ENCODE results near the gene USP24.

The USP24 gene

GRCh38 chr1:55147524-55147923 lies 67.6 kb downstream of the USP24 start:
- H3K79me2 ChIP-seq (ENCODE audit: insufficient read depth, low read length), result no peaks in the 10 kb centered on the region
- TF ChIP-seq EZH2phosphoT487 (IDR thresholded peaks at IDR 0.05; ENCODE audit: borderline replicate concordance) (no peak), CTCF (conservative IDR thresholded peaks at IDR 0.05; ENCODE audit: low read length) (no peak)
- H3K27me3 ChIP-seq (ENCODE audit: insufficient read depth, low read length, poor library complexity, severe bottlenecking), result no peaks in the 10 kb centered on the region
- H3K9ac ChIP-seq (ENCODE audit: low read depth, low read length, poor library complexity, severe bottlenecking), result no peak overlapping the region
- peaks cover 4% of the 10 kb centered on the region for H4K20me1 ChIP-seq (ENCODE audit: insufficient read depth, low read length, poor library complexity, severe bottlenecking)
- no peaks in the 10 kb centered on the region for H3K9me2 ChIP-seq (replicated peaks; ENCODE audit: low read depth, low read length)
- no peak overlapping the region for H2AFZ ChIP-seq (ENCODE audit: low read length)
- H3K4me1 ChIP-seq (ENCODE audit: insufficient read depth, low read length, poor library complexity, severe bottlenecking), result no peaks in the 10 kb centered on the region
- H3K4me2 ChIP-seq (ENCODE audit: low read depth, low read length, poor library complexity, severe bottlenecking), result no peak overlapping the region
- H3K4me3 ChIP-seq (ENCODE audit: low read length, poor library complexity, severe bottlenecking), result no peak overlapping the region
- no peaks in the 10 kb centered on the region for H3K9me3 ChIP-seq (ENCODE audit: insufficient read depth, low read depth, low read length)
- H3K36me3 ChIP-seq (ENCODE audit: insufficient read depth, low read length), result peaks cover 96% of the 10 kb centered on the region
- H3F3A ChIP-seq (ENCODE audit: low read depth), result no peaks in the 10 kb centered on the region; the same call in 1 of the 2 replicates

GRCh38 chr1:55146781-55147180 lies 68.4 kb downstream of the USP24 start:
- Histone ChIP-seq H3K9me2 (replicated peaks; ENCODE audit: low read depth, low read length) (no peaks in the 10 kb centered on the region), H3K4me1 (ENCODE audit: insufficient read depth, low read length, poor library complexity, severe bottlenecking) (no peaks in the 10 kb centered on the region), H3K4me3 (ENCODE audit: low read length, poor library complexity, severe bottlenecking) (no peak overlapping the region), H2AFZ (ENCODE audit: low read length) (no peak overlapping the region), H3K79me2 (ENCODE audit: insufficient read depth, low read length) (no peaks in the 10 kb centered on the region), H4K20me1 (ENCODE audit: insufficient read depth, low read length, poor library complexity, severe bottlenecking) (peaks cover 4% of the 10 kb centered on the region), H3K9me3 (ENCODE audit: insufficient read depth, low read depth, low read length) (no peaks in the 10 kb centered on the region), H3F3A (ENCODE audit: low read depth) (no peaks in the 10 kb centered on the region; the same call in 1 of the 2 replicates), H3K36me3 (ENCODE audit: insufficient read depth, low read length) (peaks cover 95% of the 10 kb centered on the region), H3K27me3 (ENCODE audit: insufficient read depth, low read length, poor library complexity, severe bottlenecking) (no peaks in the 10 kb centered on the region), H3K9ac (ENCODE audit: low read depth, low read length, poor library complexity, severe bottlenecking) (no peak overlapping the region), H3K4me2 (ENCODE audit: low read depth, low read length, poor library complexity, severe bottlenecking) (no peak overlapping the region)
- TF ChIP-seq EZH2phosphoT487 (IDR thresholded peaks at IDR 0.05; ENCODE audit: borderline replicate concordance) (no peak), CTCF (conservative IDR thresholded peaks at IDR 0.05; ENCODE audit: low read length) (no peak)

DNA sequence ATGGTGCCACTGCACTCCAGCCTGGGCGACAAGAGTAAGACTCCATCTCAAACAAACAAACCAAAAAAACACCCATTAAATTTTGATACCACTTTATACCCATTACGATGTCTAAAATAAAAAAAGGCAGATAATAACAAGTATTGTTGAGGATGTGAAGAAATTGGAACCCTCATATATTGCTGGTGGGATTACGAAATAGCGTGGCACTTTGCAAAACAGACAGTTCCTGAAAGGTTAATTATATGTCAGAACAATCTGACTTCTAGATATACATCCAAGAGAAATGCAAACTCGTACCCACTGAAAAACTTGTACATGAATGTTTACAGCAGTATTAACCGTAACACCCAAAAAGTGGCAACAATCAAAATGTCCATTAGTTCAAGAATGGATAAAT lies 70.3 kb downstream of the USP24 start:
- Histone ChIP-seq H3K27me3 (ENCODE audit: insufficient read depth, low read length, poor library complexity, severe bottlenecking) (no peaks in the 10 kb centered on the region), H3K36me3 (ENCODE audit: insufficient read depth, low read length) (peaks cover 91% of the 10 kb centered on the region), H3K4me1 (ENCODE audit: insufficient read depth, low read length, poor library complexity, severe bottlenecking) (no peaks in the 10 kb centered on the region), H3K4me2 (ENCODE audit: low read depth, low read length, poor library complexity, severe bottlenecking) (no peak overlapping the region), H2AFZ (ENCODE audit: low read length) (no peak overlapping the region), H4K20me1 (ENCODE audit: insufficient read depth, low read length, poor library complexity, severe bottlenecking) (peaks cover 10% of the 10 kb centered on the region), H3F3A (ENCODE audit: low read depth) (no peaks in the 10 kb centered on the region; the same call in 1 of the 2 replicates), H3K4me3 (ENCODE audit: low read length, poor library complexity, severe bottlenecking) (no peak overlapping the region), H3K79me2 (ENCODE audit: insufficient read depth, low read length) (no peaks in the 10 kb centered on the region), H3K9me2 (replicated peaks; ENCODE audit: low read depth, low read length) (no peaks in the 10 kb centered on the region), H3K9me3 (ENCODE audit: insufficient read depth, low read depth, low read length) (no peaks in the 10 kb centered on the region), H3K9ac (ENCODE audit: low read depth, low read length, poor library complexity, severe bottlenecking) (no peak overlapping the region)
- no peak for TF ChIP-seq CTCF (conservative IDR thresholded peaks at IDR 0.05; ENCODE audit: low read length)
- TF ChIP-seq EZH2phosphoT487 (IDR thresholded peaks at IDR 0.05; ENCODE audit: borderline replicate concordance), result no peak
